Measurements from ENCODE around the gene RDH5.

The RDH5 gene

GRCh38 chr12:55760663-55761062 lies 40.5 kb downstream of the RDH5 start:
- Histone ChIP-seq H3K4me1 (ENCODE audit: insufficient read depth, low read length, poor library complexity, severe bottlenecking) (no peaks in the 10 kb centered on the region), H3K27me3 (ENCODE audit: insufficient read depth, low read length, poor library complexity, severe bottlenecking) (no peaks in the 10 kb centered on the region), H3F3A (ENCODE audit: low read depth) (peaks cover 2% of the 10 kb centered on the region; the same call in 1 of the 2 replicates), H3K4me2 (ENCODE audit: low read depth, low read length, poor library complexity, severe bottlenecking) (no peak overlapping the region), H3K9me2 (replicated peaks; ENCODE audit: low read depth, low read length) (no peaks in the 10 kb centered on the region), H2AFZ (ENCODE audit: low read length) (no peak overlapping the region), H3K9ac (ENCODE audit: low read depth, low read length, poor library complexity, severe bottlenecking) (no peak overlapping the region), H3K36me3 (ENCODE audit: insufficient read depth, low read length) (peaks cover 72% of the 10 kb centered on the region), H3K79me2 (ENCODE audit: insufficient read depth, low read length) (peaks cover 3% of the 10 kb centered on the region; the same call in 1 of the 2 replicates), H3K9me3 (ENCODE audit: insufficient read depth, low read depth, low read length) (peaks cover 5% of the 10 kb centered on the region; the same call in 1 of the 2 replicates), H4K20me1 (ENCODE audit: insufficient read depth, low read length, poor library complexity, severe bottlenecking) (peaks cover 4% of the 10 kb centered on the region), H3K4me3 (ENCODE audit: low read length, poor library complexity, severe bottlenecking) (no peak overlapping the region)
- no peak for TF ChIP-seq EZH2phosphoT487 (IDR thresholded peaks at IDR 0.05; ENCODE audit: borderline replicate concordance)
- no peak for TF ChIP-seq CTCF (conservative IDR thresholded peaks at IDR 0.05; ENCODE audit: low read length)

GRCh38 chr12:55762646-55763045 lies 42.5 kb downstream of the RDH5 start:
- no peaks in the 10 kb centered on the region for H3F3A ChIP-seq (ENCODE audit: low read depth)
- no peaks in the 10 kb centered on the region for H3K4me1 ChIP-seq (ENCODE audit: insufficient read depth, low read length, poor library complexity, severe bottlenecking)
- H4K20me1 ChIP-seq (ENCODE audit: insufficient read depth, low read length, poor library complexity, severe bottlenecking): no peaks in the 10 kb centered on the region
- no peak overlapping the region for H3K4me3 ChIP-seq (ENCODE audit: low read length, poor library complexity, severe bottlenecking)
- TF ChIP-seq EZH2phosphoT487 (IDR thresholded peaks at IDR 0.05; ENCODE audit: borderline replicate concordance) (no peak), CTCF (conservative IDR thresholded peaks at IDR 0.05; ENCODE audit: low read length) (no peak)
- peaks cover 5% of the 10 kb centered on the region; the same call in 1 of the 2 replicates for H3K79me2 ChIP-seq (ENCODE audit: insufficient read depth, low read length)
- no peaks in the 10 kb centered on the region for H3K27me3 ChIP-seq (ENCODE audit: insufficient read depth, low read length, poor library complexity, severe bottlenecking)
- no peaks in the 10 kb centered on the region for H3K9me2 ChIP-seq (replicated peaks; ENCODE audit: low read depth, low read length)
- no peak overlapping the region for H3K9ac ChIP-seq (ENCODE audit: low read depth, low read length, poor library complexity, severe bottlenecking)
- H3K36me3 ChIP-seq (ENCODE audit: insufficient read depth, low read length): peaks cover 68% of the 10 kb centered on the region
- H3K4me2 ChIP-seq (ENCODE audit: low read depth, low read length, poor library complexity, severe bottlenecking): no peak overlapping the region
- no peak overlapping the region for H2AFZ ChIP-seq (ENCODE audit: low read length)
- H3K9me3 ChIP-seq (ENCODE audit: insufficient read depth, low read depth, low read length): peaks cover 5% of the 10 kb centered on the region; the same call in 1 of the 2 replicates

- peaks cover 54% of the 10 kb centered on the region; the same call in 1 of the 2 replicates for H3K36me3 ChIP-seq (ENCODE audit: insufficient read depth, low read length)
- no peak overlapping the region for H2AFZ ChIP-seq (ENCODE audit: low read length)
- no peaks in the 10 kb centered on the region for H3K4me1 ChIP-seq (ENCODE audit: insufficient read depth, low read length, poor library complexity, severe bottlenecking)
- H3K9ac ChIP-seq (ENCODE audit: low read depth, low read length, poor library complexity, severe bottlenecking): no peak overlapping the region
- H3K4me3 ChIP-seq (ENCODE audit: low read length, poor library complexity, severe bottlenecking): no peak overlapping the region
- no peaks in the 10 kb centered on the region for H3K9me3 ChIP-seq (ENCODE audit: insufficient read depth, low read depth, low read length)
- H3K79me2 ChIP-seq (ENCODE audit: insufficient read depth, low read length): peaks cover 9% of the 10 kb centered on the region; the same call in 1 of the 2 replicates
- H3K4me2 ChIP-seq (ENCODE audit: low read depth, low read length, poor library complexity, severe bottlenecking): no peak overlapping the region
- no peaks in the 10 kb centered on the region for H3K27me3 ChIP-seq (ENCODE audit: insufficient read depth, low read length, poor library complexity, severe bottlenecking)
- TF ChIP-seq CTCF (conservative IDR thresholded peaks at IDR 0.05; ENCODE audit: low read length) (no peak), EZH2phosphoT487 (IDR thresholded peaks at IDR 0.05; ENCODE audit: borderline replicate concordance) (no peak)
- H3K9me2 ChIP-seq (replicated peaks; ENCODE audit: low read depth, low read length): no peaks in the 10 kb centered on the region
- no peaks in the 10 kb centered on the region for H4K20me1 ChIP-seq (ENCODE audit: insufficient read depth, low read length, poor library complexity, severe bottlenecking)
- H3F3A ChIP-seq (ENCODE audit: low read depth): no peaks in the 10 kb centered on the region
These were observed 45.6 kb downstream of the RDH5 start for GRCh38 chr12:55765736-55766290.

All from Loucy (cell line).